ENCODE data around the gene CADM2.
A peak's percentile ranks its signal among the peaks of the same experiment; 100 is the strongest.

CADM2 gene

DNA sequence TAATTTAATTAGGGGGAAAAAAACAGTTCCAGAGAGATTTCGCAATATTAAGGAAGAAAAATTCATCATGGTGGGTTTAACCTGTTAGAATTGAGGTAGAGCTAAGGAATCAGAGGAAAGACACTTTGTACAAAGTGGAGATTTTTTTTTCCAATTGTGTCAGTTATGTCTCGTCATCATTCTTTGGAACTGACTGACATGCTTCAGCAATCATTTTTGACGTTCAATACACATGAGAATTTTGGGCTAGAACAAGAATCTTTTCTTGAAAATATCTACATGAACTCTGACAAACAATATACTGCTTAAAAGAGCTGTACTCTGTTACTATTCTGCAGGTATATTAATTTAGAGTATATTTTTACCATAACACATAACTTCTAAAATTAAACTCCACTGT is 878.6 kb downstream of the CADM2 start:
- FAIRE-seq, result no peak

DNA sequence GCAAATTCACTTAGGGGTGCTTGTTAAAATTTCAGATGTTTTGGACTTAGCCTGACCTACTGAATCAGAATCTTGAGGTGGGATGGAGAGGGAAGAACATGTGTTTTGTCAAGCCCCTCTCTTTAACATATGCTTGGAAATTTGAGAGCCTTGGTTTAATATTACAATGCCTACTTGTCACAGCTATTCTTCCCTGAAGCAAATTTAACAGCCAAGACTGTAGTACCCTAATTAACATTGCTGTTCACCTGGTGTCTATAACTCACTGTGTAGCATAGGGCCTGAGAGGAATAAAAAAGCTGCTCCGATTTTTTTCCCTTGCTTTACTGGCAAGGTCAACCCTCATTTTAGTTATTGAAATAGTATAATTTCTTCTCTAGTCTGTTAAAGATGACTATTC is 880.1 kb downstream of the CADM2 start:
- no peak for FAIRE-seq

DNA sequence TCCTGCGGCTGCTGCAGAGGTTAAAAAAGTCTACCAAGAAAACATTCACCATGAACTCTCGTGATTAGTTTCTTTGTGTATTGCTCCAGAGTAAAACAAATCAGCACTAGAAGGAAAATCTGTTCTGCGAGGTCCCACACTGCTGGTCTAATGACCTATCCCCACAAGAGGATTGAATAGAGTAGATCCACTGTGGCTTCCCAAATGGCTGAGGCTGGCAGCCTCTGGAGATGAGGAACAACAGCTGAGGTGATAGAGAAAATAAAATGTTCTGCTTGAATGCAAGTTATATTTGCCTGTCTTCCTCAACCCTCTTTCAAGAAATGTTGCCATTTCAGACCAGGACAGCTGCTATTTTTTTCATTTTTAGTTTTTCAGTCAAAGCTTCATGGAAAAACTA is 883.3 kb downstream of the CADM2 start:
- FAIRE-seq, result no peak

- FAIRE-seq, result no peak
Measured at GRCh38 chr3:85846940-85847339, 888.2 kb downstream of the CADM2 start.

- FAIRE-seq, result peak; percentile 29
Measured at GRCh38 chr3:85851071-85851470, 892.3 kb downstream of the CADM2 start.

DNA sequence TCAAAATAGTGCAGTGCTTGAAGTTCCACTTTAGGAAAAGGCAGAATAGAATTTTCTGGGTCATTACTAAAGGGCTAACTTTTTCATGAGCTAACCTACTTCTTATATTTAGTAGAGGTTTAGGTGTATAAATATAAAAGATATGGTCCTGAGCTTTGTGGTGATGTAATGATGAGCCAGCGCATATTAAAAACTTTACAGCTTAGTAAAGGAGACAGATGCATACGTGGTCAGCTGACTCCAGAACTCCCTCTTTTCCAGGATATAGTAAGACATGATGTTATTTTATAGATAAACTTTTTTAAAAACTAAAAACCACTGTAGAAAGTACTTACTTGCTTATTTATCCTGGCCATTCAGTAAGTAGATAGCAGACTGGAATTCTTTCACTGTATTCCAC is 895.0 kb downstream of the CADM2 start:
- FAIRE-seq, result no peak

DNA sequence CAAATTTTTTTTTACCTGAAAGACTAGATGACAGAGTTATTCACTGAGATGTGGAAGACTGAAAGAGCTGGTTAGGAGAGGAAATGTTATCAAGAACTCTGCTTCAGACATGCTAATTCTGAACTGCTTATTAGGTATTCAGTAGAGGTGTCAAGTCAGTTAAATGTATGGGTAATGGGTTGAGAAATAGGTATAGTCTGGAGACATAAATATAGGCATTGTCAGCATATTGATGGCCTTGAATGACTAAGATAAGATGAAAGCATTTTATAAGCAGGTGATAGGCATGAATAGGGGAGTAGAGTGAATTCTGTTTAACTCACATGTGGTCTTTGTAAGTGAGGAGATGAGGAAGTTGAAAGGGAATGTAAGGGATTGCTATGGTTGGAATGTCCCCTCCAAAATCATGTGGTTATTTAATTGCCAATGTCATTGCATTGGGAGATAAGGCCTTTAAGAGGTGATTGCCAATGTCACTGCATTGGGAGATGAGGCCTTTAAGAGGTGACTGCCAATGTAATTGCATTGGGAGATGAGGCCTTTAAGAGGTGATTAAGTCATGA is 904.2 kb downstream of the CADM2 start:
- FAIRE-seq, result no peak

GRCh38 chr3:85864896-85865295 is 906.1 kb downstream of the CADM2 start:
- no peak for FAIRE-seq

DNA sequence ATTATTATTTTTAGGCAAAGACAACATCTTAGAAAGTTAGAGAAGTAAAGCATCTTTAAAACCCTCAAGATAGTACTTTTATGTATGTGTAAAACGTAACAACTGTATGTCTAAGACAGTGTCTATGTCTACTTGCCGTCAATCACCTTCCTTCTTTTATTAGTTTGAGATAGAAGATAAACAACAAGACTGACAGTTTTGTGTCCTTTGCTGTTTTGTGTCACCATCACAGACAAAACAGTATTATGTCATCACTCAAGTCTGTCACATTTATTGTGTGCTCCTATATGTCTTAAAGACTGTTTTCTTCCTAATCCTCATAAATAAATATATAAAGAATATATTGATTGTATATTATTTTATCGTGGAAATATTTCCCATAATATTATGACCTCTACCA is 908.3 kb downstream of the CADM2 start:
- no peak for FAIRE-seq

GRCh38 chr3:85875589-85875988 is 916.8 kb downstream of the CADM2 start:
- FAIRE-seq, result no peak

- FAIRE-seq, result no peak
Measured at GRCh38 chr3:85877631-85878030, 918.8 kb downstream of the CADM2 start.

DNA sequence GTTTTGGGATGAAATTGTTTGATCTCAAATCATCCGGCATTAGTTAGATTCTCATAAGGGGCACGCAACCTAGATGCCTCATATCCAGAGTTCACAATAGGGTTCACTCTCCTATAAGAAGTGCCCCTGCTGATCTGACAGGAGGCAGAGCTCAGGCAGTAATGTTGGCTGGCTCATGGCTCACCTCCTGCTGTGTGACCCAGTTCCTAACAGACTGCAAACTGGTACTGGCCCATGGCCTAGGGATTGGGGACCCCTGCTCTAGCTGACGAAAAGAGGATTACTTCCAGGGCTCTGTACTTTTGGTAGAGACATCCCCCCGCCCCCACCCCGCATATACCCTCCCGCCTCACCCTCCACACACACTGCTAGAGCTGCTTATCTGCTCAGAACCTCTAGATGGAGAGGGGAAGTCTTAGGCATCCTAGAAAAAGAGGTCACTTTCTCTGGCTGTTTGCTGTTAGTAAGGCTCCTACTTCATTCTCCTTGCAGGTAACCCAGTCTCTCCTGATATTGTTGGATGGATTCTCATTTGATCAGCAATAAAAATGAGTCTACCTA is 923.1 kb downstream of the CADM2 start:
- FAIRE-seq, result no peak

DNA sequence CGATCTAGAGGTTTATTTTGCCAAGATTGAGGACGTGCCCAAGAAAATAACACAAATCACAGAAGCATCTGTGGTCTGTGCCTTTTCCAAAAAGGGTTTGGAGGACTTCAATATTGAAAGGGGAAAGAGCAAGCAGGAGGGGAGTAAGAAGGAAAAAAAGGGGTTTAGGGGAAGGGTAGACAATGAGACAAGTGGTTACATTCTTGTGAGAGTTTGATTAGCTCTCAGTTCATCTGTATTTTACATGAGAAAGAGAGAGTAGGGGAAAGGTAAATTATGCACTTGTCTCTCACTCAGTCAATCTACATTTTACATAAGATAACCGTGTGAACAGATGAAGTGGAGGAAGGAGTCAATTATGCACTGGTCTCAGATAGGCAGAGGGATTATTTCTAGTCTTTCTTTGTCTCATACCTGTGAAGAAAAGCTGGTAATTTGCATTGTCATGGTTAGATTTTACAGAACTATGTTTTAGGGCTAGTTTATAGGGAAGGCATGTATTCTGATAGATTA is 931.3 kb downstream of the CADM2 start:
- FAIRE-seq, result no peak

GRCh38 chr3:85903434-85903833 is 944.6 kb downstream of the CADM2 start:
- no peak for FAIRE-seq

- FAIRE-seq, result no peak
Measured at GRCh38 chr3:85912980-85913379, 954.2 kb downstream of the CADM2 start.

- no peak for FAIRE-seq
Measured at GRCh38 chr3:85922374-85922773, 963.6 kb downstream of the CADM2 start.

DNA sequence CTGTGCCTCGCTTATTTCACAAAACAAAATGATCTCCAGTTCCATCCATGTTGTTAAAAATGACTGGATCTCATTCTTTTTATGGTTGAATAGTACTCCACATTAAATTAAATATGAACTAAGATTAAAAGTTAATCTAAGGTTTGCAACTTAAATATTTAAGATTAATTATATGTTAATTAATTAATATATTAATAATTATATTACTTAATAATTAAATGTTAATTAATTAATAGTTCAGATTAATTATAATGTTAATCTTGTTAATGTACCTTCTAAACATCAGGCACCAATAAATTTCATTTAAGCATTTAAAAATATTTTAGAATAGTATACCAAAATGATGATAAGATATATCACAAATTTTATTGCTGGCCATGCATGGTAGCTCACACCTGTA is 971.9 kb downstream of the CADM2 start:
- no peak for FAIRE-seq

- no peak for FAIRE-seq
Measured at GRCh38 chr3:85933326-85933725, 974.5 kb downstream of the CADM2 start.

GRCh38 chr3:85935171-85935570 is 976.4 kb downstream of the CADM2 start:
- FAIRE-seq, result no peak

DNA sequence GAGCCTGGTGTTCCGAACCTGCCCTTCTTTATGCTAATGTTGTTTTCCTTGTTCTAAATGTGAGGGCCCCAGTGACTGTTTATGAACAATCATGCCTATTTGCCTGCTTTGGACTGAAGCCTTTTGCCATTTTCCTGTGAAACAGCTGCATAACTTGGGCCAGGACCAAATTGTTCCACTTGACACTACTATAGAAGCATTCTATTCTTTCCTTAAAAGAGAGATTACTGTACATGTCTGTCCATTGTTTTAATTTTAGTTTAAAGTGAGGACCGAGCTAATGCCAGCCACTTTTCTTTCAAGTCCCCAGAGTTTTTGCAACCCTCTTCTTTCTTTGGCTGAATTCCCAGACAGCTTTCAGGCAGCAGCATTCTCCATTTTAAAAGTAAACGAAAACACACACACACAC is 980.3 kb downstream of the CADM2 start:
- no peak for FAIRE-seq

DNA sequence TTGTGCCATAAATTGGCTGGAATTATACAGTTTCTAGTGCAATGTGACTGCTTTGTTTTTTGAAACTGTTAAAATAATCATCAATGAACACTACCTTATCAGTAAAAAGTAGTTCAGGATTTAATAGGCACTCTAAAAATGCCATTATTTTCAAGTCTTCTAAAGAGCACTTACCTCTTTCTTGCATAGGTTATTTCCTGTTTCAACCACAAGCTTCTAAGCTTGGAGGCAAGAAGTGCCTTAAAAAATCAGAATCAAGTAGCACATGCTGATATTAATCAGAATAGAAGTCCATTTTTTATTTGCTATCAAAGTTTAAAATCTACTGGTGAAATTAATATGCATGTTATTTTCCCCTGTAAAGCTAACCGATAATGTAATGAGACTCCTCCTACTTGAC is 991.6 kb downstream of the CADM2 start:
- no peak for FAIRE-seq

- no peak for FAIRE-seq
Measured at GRCh38 chr3:85960793-85961192, 1002.0 kb downstream of the CADM2 start.

GRCh38 chr3:85977615-85978338 is 1019.0 kb downstream of the CADM2 start:
- FAIRE-seq, result no peak

DNA sequence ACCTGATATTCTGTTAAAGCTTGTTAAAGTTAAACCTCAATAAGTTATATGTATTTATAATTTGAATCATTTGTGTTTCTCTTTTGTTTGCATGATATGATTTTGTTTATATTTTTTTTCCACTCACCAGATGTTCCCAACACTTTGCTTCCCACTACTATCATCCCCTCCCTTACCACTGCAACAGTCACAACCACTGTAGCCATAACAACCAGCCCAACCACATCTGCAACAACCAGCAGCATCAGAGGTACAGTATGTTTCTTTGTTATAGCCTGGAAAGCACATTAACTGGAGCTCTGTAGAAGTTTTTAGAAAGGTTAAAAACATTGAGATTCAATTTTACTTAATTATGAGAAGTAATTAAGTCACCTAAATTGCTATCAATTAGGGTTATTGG is 1020.2 kb downstream of the CADM2 start:
- peak; percentile 46 for FAIRE-seq

Data from endometrium (tissue), 2 donors.